ENCODE measurements around the gene CDK5R1. TPM values are rescaled to one million over a fixed set of nuclear protein-coding genes. Genes with fewer than 3 reads are reported as not detected.
"Not testable (repeated sequence)": the region's sequence is repeated elsewhere in the genome, so short reads cannot be mapped to it uniquely, and the experiment has no call there.

CDK5R1 gene
- total and polyA plus RNA-seq, 2 donors (not counting 1 experiment from before 2014, with no cell fraction given), result 2.4 to 6.2 TPM

DNA sequence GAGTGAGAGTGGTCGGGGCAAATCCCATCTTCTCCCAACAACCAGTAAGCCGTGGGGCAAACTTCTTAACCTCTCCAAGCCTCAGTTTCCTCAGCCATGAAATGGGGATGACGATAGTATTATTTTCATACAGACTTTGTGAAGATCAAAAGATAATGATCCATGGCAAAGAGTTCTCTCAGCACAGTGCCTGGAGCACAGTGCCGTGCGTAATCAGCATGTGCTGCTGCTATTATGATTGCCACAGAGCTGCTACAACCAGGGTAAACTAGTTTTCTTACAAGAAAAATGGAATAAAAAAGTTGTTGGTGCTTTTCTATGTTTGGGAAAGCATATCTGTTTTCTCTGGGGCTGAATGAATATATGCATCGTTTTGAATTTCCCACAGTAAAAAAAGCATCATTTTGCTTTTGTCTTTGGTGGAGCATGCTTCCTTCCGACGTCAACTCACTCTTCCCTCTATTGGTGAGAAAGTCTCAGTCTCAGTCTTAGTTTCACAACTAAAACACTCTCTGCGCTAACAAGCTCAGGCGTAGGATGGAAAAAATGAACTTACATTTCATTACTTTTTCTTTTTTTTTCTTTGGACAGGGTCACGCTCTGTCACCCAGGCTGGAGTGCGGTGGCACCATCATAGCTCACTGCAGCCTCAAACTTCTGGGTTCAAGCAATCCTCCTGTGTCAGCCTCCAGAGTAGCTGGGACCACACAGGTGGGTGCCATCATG, 37.2 kb downstream of the CDK5R1 start:
- DNase-seq (peak; percentile 83), ATAC-seq (ENCODE audit: low read depth) (peak; percentile 40)
- Histone ChIP-seq H3K4me2 (replicated peaks; ENCODE audit: low read depth, low read length, poor library complexity, severe bottlenecking) (peak overlapping the region; percentile 74), H3K4me3 (ENCODE audit: control extremely low read depth in 1 of 5, extremely low read depth in 1 of 5, insufficient read depth in 1 of 5, low read depth in 2 of 5, low read length in 4 of 5) (peak overlapping the region in 3 of 5 experiments; percentile 9 to 41 (median 20)), H3K79me2 (ENCODE audit: control insufficient read depth, insufficient read depth, low read length) (no peaks in the 10 kb centered on the region), H3K9ac (ENCODE audit: low read length) (peak overlapping the region; percentile 52), H3K9me3 (ENCODE audit: control extremely low read depth in 1 of 3, control insufficient read depth in 2 of 3, insufficient read depth in 1 of 3, low read length in 2 of 3) (peaks cover 0 to 4% (median 0%) of the 10 kb centered on the region in 3 donors), H3K27ac (ENCODE audit: low read length in 2 of 2) (peak overlapping the region; percentile 89 to 94), H3K36me3 (replicated peaks in 1 of 2; ENCODE audit: control extremely low read depth in 1 of 2, control insufficient read depth in 1 of 2, extremely low read depth in 1 of 2, insufficient read depth in 2 of 2, low read length in 1 of 2) (no peaks in the 10 kb centered on the region), H3K4me1 (ENCODE audit: control insufficient read depth in 2 of 2, insufficient read depth in 2 of 2, low read length in 2 of 2) (peaks cover 68 to 82% of the 10 kb centered on the region in 2 donors), H3K27me3 (replicated peaks in 1 of 4; ENCODE audit: control extremely low read depth in 1 of 4, control insufficient read depth in 3 of 4, insufficient read depth in 4 of 4, low read length in 3 of 4) (no peaks in the 10 kb centered on the region), H2AFZ (ENCODE audit: insufficient read depth, low read depth, low read length, poor library complexity, severe bottlenecking) (no peak overlapping the region), H4K20me1 (ENCODE audit: control insufficient read depth, insufficient read depth, low read length, poor library complexity, severe bottlenecking) (no peaks in the 10 kb centered on the region)
- peaks cover 73% of the 10 kb centered on the region for H3K4me1 Mint-ChIP-seq
- no peaks in the 10 kb centered on the region for H3K9me3 Mint-ChIP-seq (ENCODE audit: insufficient read depth)
- whole genome bisulfite sequencing (ENCODE audit: insufficient coverage), result 38% methylated on average over 6 of the region's 12 CpGs
- H3K27ac Mint-ChIP-seq, result peak overlapping the region; percentile 90
- no peak for TF ChIP-seq CTCF (IDR thresholded peaks at IDR 0.05)
- TF ChIP-seq EZH2 (IDR thresholded peaks at IDR 0.05; ENCODE audit: borderline replicate concordance, insufficient read depth, low read depth, low read length, poor library complexity, severe bottlenecking), result no peak
- CTCF ChIA-PET, result interaction anchor here (0.7 to 4.5 kb wide), 14 partner anchors 10 to 135 kb away, joined by 3 to 74 read pairs (median 4); partner anchors contain the start of genes CDK5R1 and PSMD11
- no peaks in the 10 kb centered on the region for H3K27me3 Mint-ChIP-seq
- intact Hi-C loops (cut with micrococcal nuclease), result loop anchor here (1.0 to 5.0 kb wide), 4 partner anchors 21 to 83 kb away; no protein-coding TSS in a partner anchor
- H3K4me3 Mint-ChIP-seq, result peak overlapping the region; percentile 82
- POLR2A ChIA-PET, result interaction anchor here (0.6 to 2.1 kb wide), 12 partner anchors 9 to 1764 kb away, joined by 3 to 13 read pairs (median 6); partner anchors contain the start of gene CDK5R1

DNA sequence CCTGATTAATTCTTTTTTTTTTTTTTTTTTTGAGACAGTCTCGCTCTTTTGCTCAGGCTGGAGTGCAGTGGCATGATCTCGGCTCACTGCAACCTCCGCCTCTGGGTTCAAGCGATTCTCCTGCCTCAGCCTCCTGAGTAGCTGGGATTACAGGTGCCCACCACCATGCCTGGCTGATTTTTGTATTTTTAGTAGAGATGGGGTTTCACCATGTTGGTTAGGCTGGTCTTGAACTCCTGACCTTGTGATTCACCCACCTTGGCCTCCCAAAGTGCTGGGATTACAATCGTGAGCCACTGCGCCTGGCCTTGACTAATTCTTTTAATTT, 37.7 kb downstream of the CDK5R1 start:
- peaks cover 71% of the 10 kb centered on the region for H3K4me1 Mint-ChIP-seq
- H3K4me2 ChIP-seq (replicated peaks; ENCODE audit: low read depth, low read length, poor library complexity, severe bottlenecking), result peak overlapping the region; percentile 74

More for the DNA sequence above, 37.7 kb downstream of the CDK5R1 start:
- H3K4me3 ChIP-seq (ENCODE audit: control extremely low read depth in 1 of 5, extremely low read depth in 1 of 5, insufficient read depth in 1 of 5, low read depth in 2 of 5, low read length in 4 of 5), result peak overlapping the region in 2 of 5 experiments; percentile 17 to 41
- ChIA-PET POLR2A (interaction anchor here (0.6 to 2.1 kb wide), 5 partner anchors 9 to 1764 kb away, joined by 3 to 13 read pairs (median 4); no protein-coding TSS in a partner anchor), CTCF (interaction anchor here (0.7 to 4.5 kb wide), 12 partner anchors 9 to 131 kb away, joined by 3 to 74 read pairs (median 3); partner anchors contain the start of genes CDK5R1 and PSMD11)
- peak overlapping the region; percentile 82 for H3K4me3 Mint-ChIP-seq
- not testable (repeated sequence) for H3K9me3 Mint-ChIP-seq (ENCODE audit: insufficient read depth); H2AFZ ChIP-seq (ENCODE audit: insufficient read depth, low read depth, low read length, poor library complexity, severe bottlenecking); DNase-seq; H3K27me3 Mint-ChIP-seq; H4K20me1 ChIP-seq (ENCODE audit: control insufficient read depth, insufficient read depth, low read length, poor library complexity, severe bottlenecking); H3K79me2 ChIP-seq (ENCODE audit: control insufficient read depth, insufficient read depth, low read length); ATAC-seq (ENCODE audit: low read depth); H3K27me3 ChIP-seq (replicated peaks in 1 of 4; ENCODE audit: control extremely low read depth in 1 of 4, control insufficient read depth in 3 of 4, insufficient read depth in 4 of 4, low read length in 3 of 4); H3K36me3 ChIP-seq (replicated peaks in 1 of 2; ENCODE audit: control extremely low read depth in 1 of 2, control insufficient read depth in 1 of 2, extremely low read depth in 1 of 2, insufficient read depth in 2 of 2, low read length in 1 of 2); H3K9me3 ChIP-seq (ENCODE audit: control extremely low read depth in 1 of 3, control insufficient read depth in 2 of 3, insufficient read depth in 1 of 3, low read length in 2 of 3); H3K27ac Mint-ChIP-seq
- H3K27ac ChIP-seq (ENCODE audit: low read length in 2 of 2), result peak overlapping the region; percentile 89 to 94
- 63% methylated on average over 6 of the region's 6 CpGs for WGBS (ENCODE audit: insufficient coverage)
- intact Hi-C loops (cut with micrococcal nuclease), result loop anchor here (5.0 kb wide), 1 partner anchor 83 kb away; no protein-coding TSS in a partner anchor
- H3K4me1 ChIP-seq (ENCODE audit: control insufficient read depth in 2 of 2, insufficient read depth in 2 of 2, low read length in 2 of 2), result peaks cover 65 to 82% of the 10 kb centered on the region in 2 donors
- peak overlapping the region; percentile 52 for H3K9ac ChIP-seq (ENCODE audit: low read length)
